HG03439 (cell line): ENCODE results near the gene ST3GAL6.
"Not testable (repeated sequence)": the region's sequence is repeated elsewhere in the genome, so short reads cannot be mapped to it uniquely, and the experiment has no call there.

Experiments used
- ATAC-seq: cut with Tn5 transposase; IDR thresholded peaks from one replicate; pipeline ENCODE4 v1.9.1; 2021; ENCODE audit warnings: mild to moderate bottlenecking, moderate library complexity; ENCODE audit not compliant: unreplicated experiment

The ST3GAL6 gene

DNA sequence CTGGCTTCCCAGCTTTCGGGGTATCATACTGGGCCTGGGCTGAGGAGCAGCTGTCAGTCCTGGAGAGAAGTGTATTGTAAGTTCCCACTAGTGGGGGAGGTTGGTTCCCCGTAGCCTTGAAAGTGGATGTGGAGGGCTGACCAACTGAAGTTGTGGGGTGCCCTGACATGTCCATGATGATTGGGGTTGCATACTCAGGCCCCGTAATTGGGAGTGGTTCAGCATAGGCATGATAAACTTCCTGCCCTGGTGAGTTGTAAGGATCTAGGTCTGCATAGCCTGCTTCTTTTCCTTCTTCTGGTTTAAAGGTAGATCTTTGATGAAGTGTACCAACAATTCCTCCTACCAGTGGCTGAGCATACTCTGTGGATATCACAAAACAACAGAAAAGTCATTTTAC is 36.3 kb downstream of the ST3GAL6 start:
- ATAC-seq, result no peak

- no peak for ATAC-seq
These were observed 37.3 kb downstream of the ST3GAL6 start for GRCh38 chr3:98800401-98800800.

DNA sequence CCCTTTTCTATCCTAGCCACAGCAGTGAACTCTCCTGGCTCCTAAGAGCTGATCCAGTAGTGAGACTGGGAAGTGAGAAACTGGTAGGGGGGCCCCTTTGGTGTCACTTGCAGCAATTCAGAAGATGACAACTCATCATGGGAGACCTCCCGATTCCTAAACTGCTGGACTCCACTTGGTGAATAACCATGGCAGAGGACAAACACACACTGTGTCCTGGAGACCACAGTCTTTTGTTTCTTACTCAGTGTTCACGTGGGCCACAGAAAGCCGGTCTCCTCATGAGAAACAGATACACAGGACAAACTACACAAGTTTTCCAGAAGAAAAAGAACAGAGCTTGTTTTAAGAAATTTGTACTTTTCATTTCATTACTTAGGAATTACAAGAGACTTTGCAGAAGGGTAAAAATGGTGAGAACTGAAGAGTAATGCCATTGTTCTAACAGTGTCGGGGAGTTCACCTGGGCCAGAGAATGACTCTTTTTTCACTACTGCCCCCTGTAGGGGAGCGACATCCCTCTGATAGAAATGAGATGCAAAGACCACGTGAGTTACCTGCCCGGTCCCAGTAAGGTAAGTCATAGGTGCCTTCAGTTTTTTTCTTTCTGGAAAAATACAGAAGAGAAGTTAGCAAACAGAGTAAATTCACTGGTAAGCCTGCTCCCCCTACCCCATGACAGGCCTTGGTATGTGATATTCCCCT is 38.1 kb downstream of the ST3GAL6 start:
- no peak for ATAC-seq

- ATAC-seq, result no peak
These were observed 42.4 kb downstream of the ST3GAL6 start for GRCh38 chr3:98805571-98805970.

- ATAC-seq, result no peak
These were observed 43.4 kb downstream of the ST3GAL6 start for GRCh38 chr3:98806521-98806920.

- ATAC-seq, result no peak
These were observed 43.9 kb downstream of the ST3GAL6 start for GRCh38 chr3:98807011-98807410.

GRCh38 chr3:98807561-98807960 is 44.4 kb downstream of the ST3GAL6 start:
- ATAC-seq, result no peak

GRCh38 chr3:98808071-98808470 is 44.9 kb downstream of the ST3GAL6 start:
- ATAC-seq, result no peak

DNA sequence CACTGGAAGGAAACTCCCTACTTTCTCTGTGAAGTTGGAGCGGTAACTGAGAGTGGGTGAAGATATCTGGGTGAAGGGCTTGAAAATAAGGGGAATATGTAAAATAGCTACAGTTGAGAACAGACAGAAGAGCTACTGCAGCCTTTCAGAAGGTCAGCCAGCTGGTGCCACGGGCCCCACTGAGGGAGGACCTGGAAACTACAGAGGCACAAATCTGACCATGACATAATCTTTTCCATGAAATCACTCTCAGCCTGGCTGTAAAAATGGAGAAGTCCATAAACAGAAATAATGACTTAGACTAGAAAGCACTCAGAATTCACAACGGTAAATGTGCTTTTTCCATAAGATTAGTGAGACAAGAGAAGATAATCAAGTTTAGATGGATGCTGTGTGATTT is 46.4 kb downstream of the ST3GAL6 start:
- no peak for ATAC-seq

GRCh38 chr3:98811048-98811447 is 47.9 kb downstream of the ST3GAL6 start:
- no peak for ATAC-seq

- peak; percentile 52 for ATAC-seq
These were observed 49.8 kb downstream of the ST3GAL6 start for GRCh38 chr3:98812851-98813374.

DNA sequence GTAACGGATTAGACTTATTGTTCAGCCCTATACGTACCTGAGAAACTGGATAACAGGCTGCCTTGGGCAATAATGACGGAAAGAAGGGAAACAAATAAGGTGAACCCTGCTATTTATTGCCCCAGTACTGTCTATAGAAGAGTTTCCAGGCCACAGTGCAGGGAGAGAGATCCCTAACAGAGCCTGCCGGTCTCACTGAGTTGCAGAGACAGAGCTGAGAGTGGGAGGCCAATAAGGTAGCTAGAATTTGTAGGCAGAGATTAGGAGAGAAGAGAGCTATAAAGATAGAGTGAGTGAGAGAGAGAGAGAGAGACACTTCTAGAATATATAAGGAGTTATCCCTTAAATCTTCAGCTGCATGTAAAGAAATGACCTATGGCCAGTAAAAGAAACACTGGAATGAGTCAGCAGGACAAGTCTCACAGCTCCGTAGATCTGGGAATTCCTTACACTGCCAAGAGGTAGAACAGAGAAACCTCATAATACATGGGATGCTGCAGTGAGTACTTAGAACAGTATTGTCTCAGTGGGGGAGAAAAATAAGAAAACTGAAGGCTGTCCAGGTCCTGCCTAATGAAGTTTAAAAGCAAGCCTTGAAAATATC is 51.8 kb downstream of the ST3GAL6 start:
- ATAC-seq, result no peak

DNA sequence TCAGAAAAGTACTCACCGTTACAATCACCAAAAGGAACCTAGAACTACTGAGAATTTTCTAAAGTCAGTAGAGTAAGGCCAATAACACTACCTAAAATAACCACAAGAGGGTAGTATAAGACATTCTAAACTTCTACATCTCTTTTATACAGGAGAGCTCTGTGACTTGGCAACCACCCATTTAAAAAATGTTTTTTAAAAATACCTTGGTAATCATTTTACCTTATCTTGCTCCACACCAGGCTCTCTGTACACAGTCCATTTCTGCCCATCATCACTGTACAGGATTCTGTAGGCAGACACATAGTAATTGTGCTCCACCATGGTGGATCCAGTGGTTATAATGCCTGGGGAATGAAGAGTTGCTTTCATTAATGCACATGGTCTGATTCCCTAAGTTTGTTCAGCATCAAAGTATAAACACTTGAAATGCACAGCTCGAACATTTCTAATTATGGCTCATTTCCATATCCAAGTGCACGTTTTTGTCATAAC is 54.5 kb downstream of the ST3GAL6 start:
- ATAC-seq, result peak; percentile 85

DNA sequence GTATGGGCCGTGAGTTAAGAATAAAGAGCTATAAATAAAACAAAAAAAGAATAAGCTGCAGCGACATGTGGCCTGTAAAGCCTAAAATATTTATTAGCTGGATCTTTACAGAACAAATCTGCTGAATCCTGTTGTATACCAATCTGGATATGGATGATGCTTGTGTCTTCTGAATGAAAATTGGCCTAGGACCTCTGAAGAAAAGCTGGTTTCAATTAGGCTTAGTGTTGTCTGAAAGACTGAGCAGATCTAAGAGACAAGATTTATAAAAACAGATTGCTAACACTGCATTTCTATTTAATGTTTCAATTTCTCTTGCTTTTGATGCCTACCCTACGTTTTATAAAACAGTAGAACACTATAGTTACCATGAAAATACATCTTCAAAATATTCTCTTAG is 57.9 kb downstream of the ST3GAL6 start:
- no peak for ATAC-seq

DNA sequence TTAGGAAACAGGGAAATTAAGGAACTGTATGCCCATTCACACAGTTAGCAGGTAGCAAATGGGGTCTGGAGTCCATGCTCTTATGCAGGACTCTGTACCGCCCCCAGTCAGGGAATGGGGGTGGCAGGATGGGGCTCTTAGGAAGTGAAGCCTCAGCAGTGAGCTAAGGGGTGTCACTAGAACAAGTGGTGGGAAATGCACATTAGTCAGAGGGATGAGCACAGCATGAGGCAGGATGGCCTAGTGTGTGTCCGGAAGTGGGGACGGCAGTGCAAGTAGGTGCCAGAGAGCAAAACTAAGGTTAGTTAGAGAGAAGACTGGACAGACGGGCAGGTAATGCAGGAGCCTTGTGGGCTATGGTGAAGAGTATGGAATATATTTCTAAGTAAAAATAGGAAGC is 60.7 kb downstream of the ST3GAL6 start:
- ATAC-seq, result no peak

DNA sequence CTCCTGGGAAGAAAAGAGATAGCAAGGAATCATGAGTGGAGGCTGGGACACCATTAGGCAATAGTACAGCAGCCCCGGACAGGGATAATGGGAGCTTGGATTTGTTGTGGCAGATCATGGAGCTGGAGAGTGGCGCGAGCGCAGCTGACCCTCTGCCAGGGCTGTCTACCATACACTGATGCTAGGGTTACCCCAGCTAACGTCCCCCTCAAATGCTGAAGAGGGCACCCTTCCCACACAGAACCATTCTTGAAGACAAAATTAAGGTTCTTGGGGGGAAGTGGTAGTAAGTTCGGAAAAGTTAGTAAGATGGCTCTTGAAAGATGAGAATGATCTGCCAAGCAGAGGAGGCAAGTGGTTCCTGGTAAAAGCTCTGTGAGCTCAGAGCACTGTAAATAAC is 61.1 kb downstream of the ST3GAL6 start:
- ATAC-seq, result no peak

DNA sequence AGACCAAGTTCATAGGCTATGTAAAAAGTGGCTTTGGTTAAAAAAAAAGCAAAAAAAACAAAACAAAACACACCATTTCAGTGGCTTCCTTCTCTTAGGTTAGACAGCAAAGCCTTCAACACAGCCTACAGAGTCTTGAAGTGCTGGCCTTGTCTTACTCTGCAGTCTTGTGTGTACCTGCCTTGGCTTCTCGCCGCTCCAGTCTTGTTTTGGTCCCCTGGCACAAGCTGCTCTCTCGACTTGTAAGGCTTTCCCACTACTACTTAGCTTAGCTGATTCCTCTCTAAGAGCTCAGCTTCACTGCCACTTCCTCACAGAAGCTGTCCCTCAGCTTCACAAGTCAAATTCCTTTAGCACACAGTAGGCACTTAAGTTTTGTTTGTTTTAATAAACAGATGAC is 63.0 kb downstream of the ST3GAL6 start:
- no peak for ATAC-seq

DNA sequence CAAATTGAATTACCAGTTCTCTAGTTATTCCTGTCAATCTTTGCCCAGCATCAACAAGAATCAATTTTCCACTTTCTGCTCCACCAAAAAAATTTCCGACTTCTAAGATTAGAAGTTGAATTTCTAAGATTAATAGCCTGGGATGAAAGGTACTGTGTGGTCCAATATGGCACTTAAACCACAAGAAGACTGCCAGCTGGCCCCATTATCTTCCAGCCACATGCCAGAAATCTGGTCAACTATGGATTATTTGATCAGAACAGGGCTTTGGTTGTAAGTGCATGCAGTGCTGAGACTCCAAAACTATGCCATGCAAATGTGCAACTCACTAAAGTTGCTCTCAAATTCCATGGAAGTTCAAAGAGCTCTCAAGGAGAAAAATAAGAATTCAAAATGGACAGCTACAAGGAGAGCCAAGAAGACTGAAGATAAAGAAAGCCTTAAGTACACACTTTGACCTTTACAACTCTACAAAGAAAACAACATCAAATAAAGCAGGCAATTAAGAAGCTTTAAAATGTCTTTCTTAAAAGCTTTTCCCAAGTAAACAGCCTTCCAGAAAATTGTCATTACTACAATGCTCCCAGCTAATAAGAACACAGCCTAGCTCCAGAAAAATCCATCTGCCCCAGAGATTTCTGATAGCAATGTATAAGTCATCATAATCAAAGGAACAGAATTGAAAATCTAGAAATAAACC is 64.2 kb downstream of the ST3GAL6 start:
- no peak for ATAC-seq

GRCh38 chr3:98829246-98829832 is 66.2 kb downstream of the ST3GAL6 start:
- ATAC-seq, result no peak

- not testable (repeated sequence) for ATAC-seq
These were observed 67.9 kb downstream of the ST3GAL6 start for GRCh38 chr3:98831060-98831459.

- ATAC-seq, result no peak
These were observed 76.7 kb downstream of the ST3GAL6 start for GRCh38 chr3:98839846-98840245.
